Osteoblast (primary cell): ENCODE measurements around the gene SPINT1. TPM values are rescaled to one million over a fixed set of nuclear protein-coding genes. Genes with fewer than 3 reads are reported as not detected.

Experiments used
- DNase-seq: peaks from one replicate; pipeline ENCODE4 v3.0.0; 2011; ENCODE audit warnings: low spot score, mixed read lengths; ENCODE audit not compliant: insufficient read length; ENCODE audit errors: missing footprints
- H2AFZ ChIP-seq: 2 replicates; pipeline ENCODE4 v1.6.0; 2011; ENCODE audit warnings: mild to moderate bottlenecking, low read length
- H3K27ac ChIP-seq: 2 replicates; pipeline ENCODE4 v1.5.1; 2011; ENCODE audit warnings: mild to moderate bottlenecking, low read depth, low read length, moderate library complexity
- H3K27me3 ChIP-seq: 2 replicates; pipeline ENCODE4 v1.6.0; 2012; ENCODE audit warnings: mild to moderate bottlenecking, control low read depth, inconsistent platforms, low read length, moderate library complexity; ENCODE audit not compliant: insufficient read depth
- H3K36me3 ChIP-seq: 2 replicates; pipeline ENCODE4 v1.5.1; 2011; ENCODE audit warnings: mild to moderate bottlenecking, low read length, control low read depth, moderate library complexity; ENCODE audit not compliant: insufficient read depth
- H3K4me1 ChIP-seq: 2 replicates; pipeline ENCODE4 v1.5.1; 2011; ENCODE audit warnings: mild to moderate bottlenecking, low read length, control low read depth, moderate library complexity; ENCODE audit not compliant: insufficient read depth
- H3K4me2 ChIP-seq: 2 replicates; pipeline ENCODE4 v1.6.0; 2011; ENCODE audit warnings: mild to moderate bottlenecking, low read length; ENCODE audit not compliant: insufficient read depth
- H3K4me3 ChIP-seq: fragments of 200-600 bp; sonication (generic); 3 replicates; pipeline ENCODE4 v1.5.1; 2012; ENCODE audit warnings: mild to moderate bottlenecking, low read length, inconsistent platforms; ENCODE audit not compliant: insufficient read depth
- H3K79me2 ChIP-seq: 2 replicates; pipeline ENCODE4 v1.6.0; 2012; ENCODE audit warnings: mild to moderate bottlenecking, low read length, control low read depth, inconsistent platforms; ENCODE audit not compliant: insufficient read depth
- H3K9me3 ChIP-seq: 2 replicates; pipeline ENCODE4 v1.5.1; 2011; ENCODE audit warnings: low read depth, low read length, control low read depth
- H4K20me1 ChIP-seq: 2 replicates; pipeline ENCODE4 v1.6.0; 2012; ENCODE audit warnings: mild to moderate bottlenecking, low read length, control low read depth; ENCODE audit not compliant: insufficient read depth
- CTCF ChIP-seq: IDR thresholded peaks from 2 replicates; pipeline ENCODE4 v1.5.1; 2011; ENCODE audit warnings: mild to moderate bottlenecking, low read depth, low read length, moderate library complexity; ENCODE audit errors: extremely low read depth
- total RNA-seq: library from RNA; depleted of rRNA; stranded (reverse); fragments of >200 nt; gene quantifications from 2 replicates; pipeline ENCODE4 v1.2.3, GENCODE V29; 2012

The SPINT1 gene
- total RNA-seq, 1 donor, result 0.72 TPM

GRCh38 chr15:40881351-40881750, 37.5 kb downstream of the SPINT1 start:
- H3K4me1 ChIP-seq, result no peaks in the 10 kb centered on the region
- no peak overlapping the region for H2AFZ ChIP-seq
- no peak for DNase-seq
- TF ChIP-seq CTCF, result no peak
- no peaks in the 10 kb centered on the region for H3K27me3 ChIP-seq
- H3K4me2 ChIP-seq, result no peak overlapping the region
- H3K27ac ChIP-seq, result no peak overlapping the region
- no peaks in the 10 kb centered on the region for H3K79me2 ChIP-seq
- no peaks in the 10 kb centered on the region for H4K20me1 ChIP-seq
- H3K9me3 ChIP-seq, result no peaks in the 10 kb centered on the region
- no peaks in the 10 kb centered on the region for H3K36me3 ChIP-seq
- H3K4me3 ChIP-seq, result no peak overlapping the region

- Histone ChIP-seq H3K27ac (no peak overlapping the region), H2AFZ (no peak overlapping the region), H3K4me3 (no peak overlapping the region), H3K4me1 (no peaks in the 10 kb centered on the region), H3K9me3 (no peaks in the 10 kb centered on the region), H4K20me1 (no peaks in the 10 kb centered on the region), H3K36me3 (no peaks in the 10 kb centered on the region), H3K79me2 (no peaks in the 10 kb centered on the region), H3K27me3 (no peaks in the 10 kb centered on the region), H3K4me2 (no peak overlapping the region)
- no peak for TF ChIP-seq CTCF
- no peak for DNase-seq
Observed at GRCh38 chr15:40886586-40886985, 42.7 kb downstream of the SPINT1 start.

- H3K27ac ChIP-seq, result no peak overlapping the region
- no peaks in the 10 kb centered on the region for H3K27me3 ChIP-seq
- peak; percentile 22 for DNase-seq
- no peaks in the 10 kb centered on the region for H3K79me2 ChIP-seq
- no peaks in the 10 kb centered on the region for H3K36me3 ChIP-seq
- peaks cover 5% of the 10 kb centered on the region for H3K4me1 ChIP-seq
- H3K4me3 ChIP-seq, result no peak overlapping the region
- no peak for TF ChIP-seq CTCF
- H2AFZ ChIP-seq, result no peak overlapping the region
- no peaks in the 10 kb centered on the region for H4K20me1 ChIP-seq
- no peaks in the 10 kb centered on the region for H3K9me3 ChIP-seq
- no peak overlapping the region for H3K4me2 ChIP-seq
Observed at GRCh38 chr15:40889112-40889511, 45.3 kb downstream of the SPINT1 start.

- H3K27me3 ChIP-seq, result no peaks in the 10 kb centered on the region
- H3K36me3 ChIP-seq, result peaks cover 5% of the 10 kb centered on the region
- H3K27ac ChIP-seq, result no peak overlapping the region
- H3K4me2 ChIP-seq, result no peak overlapping the region
- DNase-seq, result no peak
- peaks cover 15% of the 10 kb centered on the region for H3K4me1 ChIP-seq
- peaks cover 13% of the 10 kb centered on the region for H4K20me1 ChIP-seq
- no peak overlapping the region for H2AFZ ChIP-seq
- no peak overlapping the region for H3K4me3 ChIP-seq
- no peaks in the 10 kb centered on the region for H3K9me3 ChIP-seq
- H3K79me2 ChIP-seq, result peaks cover 19% of the 10 kb centered on the region
- no peak for TF ChIP-seq CTCF
Observed at GRCh38 chr15:40891138-40891537, 47.3 kb downstream of the SPINT1 start.
